ENCODE data around the gene DBH. TPM values are rescaled to one million over a fixed set of nuclear protein-coding genes. Genes with fewer than 3 reads are reported as not detected.
"Not testable (repeated sequence)": the region's sequence is repeated elsewhere in the genome, so short reads cannot be mapped to it uniquely, and the experiment has no call there.

DBH gene
- total RNA-seq, 1 donor from 2014 or later, result 1.8 TPM

DNA sequence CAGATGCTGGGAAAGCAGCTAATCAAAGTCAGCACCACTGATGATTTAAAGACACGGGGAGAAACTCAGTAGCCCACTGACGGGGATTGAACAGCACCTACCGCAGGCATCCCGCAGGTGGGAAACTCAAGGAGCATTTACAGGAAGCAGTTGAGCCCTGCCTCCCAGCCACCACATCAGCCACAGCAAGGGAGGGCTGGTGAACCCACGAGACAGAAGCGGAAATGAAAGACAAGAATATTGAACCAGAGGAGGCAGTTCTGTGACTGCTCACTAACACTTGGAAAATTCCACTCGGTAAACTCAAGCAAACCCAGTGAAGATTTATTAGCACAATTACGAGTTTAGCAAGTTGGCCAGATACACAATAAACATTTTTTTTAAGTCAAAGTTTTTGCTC is 16.4 kb upstream of the DBH start:
- no peak overlapping the region for H3K27ac Mint-ChIP-seq (ENCODE audit: unreplicated experiment)
- peaks cover 3% of the 10 kb centered on the region for H3K36me3 Mint-ChIP-seq (ENCODE audit: unreplicated experiment)
- DNase-seq, result no peak
- H3K4me3 Mint-ChIP-seq (ENCODE audit: unreplicated experiment), result no peak overlapping the region
- H3K4me1 Mint-ChIP-seq (ENCODE audit: low read depth, unreplicated experiment), result peaks cover 6% of the 10 kb centered on the region
- TF ChIP-seq, protein P1, sequence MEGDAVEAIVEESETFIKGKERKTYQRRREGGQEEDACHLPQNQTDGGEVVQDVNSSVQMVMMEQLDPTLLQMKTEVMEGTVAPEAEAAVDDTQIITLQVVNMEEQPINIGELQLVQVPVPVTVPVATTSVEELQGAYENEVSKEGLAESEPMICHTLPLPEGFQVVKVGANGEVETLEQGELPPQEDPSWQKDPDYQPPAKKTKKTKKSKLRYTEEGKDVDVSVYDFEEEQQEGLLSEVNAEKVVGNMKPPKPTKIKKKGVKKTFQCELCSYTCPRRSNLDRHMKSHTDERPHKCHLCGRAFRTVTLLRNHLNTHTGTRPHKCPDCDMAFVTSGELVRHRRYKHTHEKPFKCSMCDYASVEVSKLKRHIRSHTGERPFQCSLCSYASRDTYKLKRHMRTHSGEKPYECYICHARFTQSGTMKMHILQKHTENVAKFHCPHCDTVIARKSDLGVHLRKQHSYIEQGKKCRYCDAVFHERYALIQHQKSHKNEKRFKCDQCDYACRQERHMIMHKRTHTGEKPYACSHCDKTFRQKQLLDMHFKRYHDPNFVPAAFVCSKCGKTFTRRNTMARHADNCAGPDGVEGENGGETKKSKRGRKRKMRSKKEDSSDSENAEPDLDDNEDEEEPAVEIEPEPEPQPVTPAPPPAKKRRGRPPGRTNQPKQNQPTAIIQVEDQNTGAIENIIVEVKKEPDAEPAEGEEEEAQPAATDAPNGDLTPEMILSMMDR (IDR thresholded peaks at IDR 0.05; ENCODE audit: partially characterized antibody, unreplicated experiment), result no peak
- H3K27me3 Mint-ChIP-seq (ENCODE audit: unreplicated experiment), result peaks cover 9% of the 10 kb centered on the region
- peaks cover 6% of the 10 kb centered on the region for H3K9me3 Mint-ChIP-seq (ENCODE audit: unreplicated experiment)

DNA sequence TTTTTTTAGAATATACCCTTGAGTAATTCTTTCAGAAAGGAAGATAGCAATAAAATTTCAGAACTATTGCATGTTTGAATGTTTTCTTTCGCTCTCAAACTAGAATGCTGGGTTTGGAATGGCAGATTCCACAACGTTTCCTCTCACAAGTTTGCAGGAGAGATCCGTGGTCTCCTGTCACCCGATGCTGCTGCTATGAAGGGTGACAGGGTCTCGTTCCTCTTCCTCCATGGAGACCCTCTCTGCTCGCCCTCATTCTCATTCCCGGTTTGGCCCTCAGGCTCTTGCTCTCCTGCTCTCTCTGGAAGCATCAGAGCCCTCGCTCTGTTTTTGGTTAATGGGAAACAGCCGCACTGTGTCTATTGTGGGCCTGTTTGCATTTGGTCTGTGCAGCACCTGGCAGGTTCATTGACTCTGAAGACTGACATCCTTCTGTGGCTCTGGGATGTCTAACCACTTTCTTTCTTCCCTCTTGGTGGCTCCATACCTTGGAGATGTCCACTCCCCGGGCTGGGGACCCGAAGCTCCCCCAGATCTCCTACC is 14.4 kb upstream of the DBH start:
- Mint-ChIP-seq H3K27ac (ENCODE audit: unreplicated experiment) (no peak overlapping the region), H3K36me3 (ENCODE audit: unreplicated experiment) (peaks cover 16% of the 10 kb centered on the region), H3K4me3 (ENCODE audit: unreplicated experiment) (no peak overlapping the region), H3K9me3 (ENCODE audit: unreplicated experiment) (peaks cover 9% of the 10 kb centered on the region), H3K4me1 (ENCODE audit: low read depth, unreplicated experiment) (peaks cover 5% of the 10 kb centered on the region), H3K27me3 (ENCODE audit: unreplicated experiment) (peaks cover 6% of the 10 kb centered on the region)
- TF ChIP-seq, protein P1 (IDR thresholded peaks at IDR 0.05; ENCODE audit: partially characterized antibody, unreplicated experiment), result no peak
- no peak for DNase-seq

DNA sequence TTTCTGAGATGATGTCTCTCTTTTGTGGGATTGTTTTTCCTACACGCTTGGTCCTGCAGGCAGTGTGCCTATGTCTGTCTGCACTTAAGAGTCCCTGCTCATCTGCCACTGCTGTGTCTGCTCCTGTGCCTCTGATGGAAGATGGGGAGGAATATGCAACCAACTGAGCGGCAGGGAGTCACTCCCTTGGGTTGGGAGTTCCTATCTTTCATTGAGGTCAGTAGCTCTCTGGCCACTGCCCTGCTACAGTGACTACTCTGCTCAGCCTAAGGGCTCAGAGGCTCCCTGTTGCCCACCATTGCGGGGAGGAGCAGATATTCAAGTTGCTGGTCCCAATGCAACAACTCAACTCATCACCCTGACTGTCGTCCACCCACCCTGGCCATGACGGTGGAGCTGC is 13.6 kb upstream of the DBH start:
- H3K9me3 Mint-ChIP-seq (ENCODE audit: unreplicated experiment), result peaks cover 7% of the 10 kb centered on the region
- TF ChIP-seq, protein P1 (IDR thresholded peaks at IDR 0.05; ENCODE audit: partially characterized antibody, unreplicated experiment), result no peak
- DNase-seq, result no peak
- peaks cover 22% of the 10 kb centered on the region for H3K36me3 Mint-ChIP-seq (ENCODE audit: unreplicated experiment)
- H3K27me3 Mint-ChIP-seq (ENCODE audit: unreplicated experiment), result peaks cover 6% of the 10 kb centered on the region
- H3K27ac Mint-ChIP-seq (ENCODE audit: unreplicated experiment), result no peak overlapping the region
- H3K4me3 Mint-ChIP-seq (ENCODE audit: unreplicated experiment), result no peak overlapping the region
- H3K4me1 Mint-ChIP-seq (ENCODE audit: low read depth, unreplicated experiment), result peaks cover 5% of the 10 kb centered on the region

DNA sequence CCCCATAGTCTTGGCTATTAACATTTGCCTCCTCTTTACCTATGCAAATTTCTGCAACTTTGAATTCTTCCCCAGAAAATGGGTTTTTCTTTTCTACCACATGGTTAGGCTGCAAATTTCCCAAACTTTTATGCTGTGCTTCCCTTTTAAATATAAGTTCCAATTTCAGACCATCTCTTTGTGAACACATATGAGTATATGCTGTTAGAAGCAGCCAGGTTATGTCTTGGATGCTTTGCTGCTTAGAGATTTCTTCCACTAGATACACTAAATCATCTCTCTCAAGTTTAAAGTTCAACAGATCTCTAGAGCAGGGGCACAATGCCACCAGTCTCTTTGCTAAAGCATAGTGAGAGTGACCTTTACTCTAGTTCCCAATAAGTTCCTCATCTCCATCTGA is 10.2 kb upstream of the DBH start:
- not testable (repeated sequence) for H3K27me3 Mint-ChIP-seq (ENCODE audit: unreplicated experiment); H3K4me3 Mint-ChIP-seq (ENCODE audit: unreplicated experiment); H3K4me1 Mint-ChIP-seq (ENCODE audit: low read depth, unreplicated experiment); H3K27ac Mint-ChIP-seq (ENCODE audit: unreplicated experiment); DNase-seq
- H3K9me3 Mint-ChIP-seq (ENCODE audit: unreplicated experiment), result peaks cover 14% of the 10 kb centered on the region
- H3K36me3 Mint-ChIP-seq (ENCODE audit: unreplicated experiment), result peaks cover 27% of the 10 kb centered on the region

DNA sequence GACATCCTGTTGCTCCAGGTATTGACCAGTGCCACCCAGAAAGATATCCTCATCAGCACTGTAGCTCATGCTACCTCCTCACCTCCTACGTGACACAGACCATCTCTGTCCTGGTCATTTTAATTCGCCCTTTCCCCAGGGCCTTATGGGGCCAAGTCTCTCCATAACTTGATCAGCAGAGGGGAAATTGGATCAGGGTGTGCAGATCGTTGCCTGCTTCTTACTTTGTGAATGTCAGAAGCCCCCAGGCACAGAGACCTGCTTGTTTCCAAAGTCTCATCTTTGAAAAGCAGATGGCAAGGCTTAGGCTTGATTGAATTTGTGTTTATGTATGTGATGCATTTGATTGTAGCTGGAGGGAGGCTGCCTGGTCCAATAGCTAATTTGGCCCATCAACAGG is 8.8 kb upstream of the DBH start:
- peaks cover 4% of the 10 kb centered on the region for H3K4me1 Mint-ChIP-seq (ENCODE audit: low read depth, unreplicated experiment)

More for the DNA sequence above, 8.8 kb upstream of the DBH start:
- no peak for DNase-seq
- peaks cover 14% of the 10 kb centered on the region for H3K9me3 Mint-ChIP-seq (ENCODE audit: unreplicated experiment)
- peaks cover 27% of the 10 kb centered on the region for H3K36me3 Mint-ChIP-seq (ENCODE audit: unreplicated experiment)
- TF ChIP-seq, protein P1 (IDR thresholded peaks at IDR 0.05; ENCODE audit: partially characterized antibody, unreplicated experiment), result no peak
- no peak overlapping the region for H3K27ac Mint-ChIP-seq (ENCODE audit: unreplicated experiment)
- peaks cover 3% of the 10 kb centered on the region for H3K27me3 Mint-ChIP-seq (ENCODE audit: unreplicated experiment)
- H3K4me3 Mint-ChIP-seq (ENCODE audit: unreplicated experiment), result no peak overlapping the region

All from glutamatergic neuron (in vitro differentiated cells).